HG03039 (cell line): ENCODE results near the gene MLX.
A peak's percentile ranks its signal among the peaks of the same experiment; 100 is the strongest.
"Not testable (repeated sequence)": the region's sequence is repeated elsewhere in the genome, so short reads cannot be mapped to it uniquely, and the experiment has no call there.

Experiments
- ATAC-seq: cut with Tn5 transposase; IDR thresholded peaks from one replicate; pipeline ENCODE4 v1.9.1; 2021; ENCODE audit warnings: mild to moderate bottlenecking, moderate library complexity; ENCODE audit not compliant: unreplicated experiment

MLX gene

GRCh38 chr17:42536048-42536371 is 30.9 kb upstream of the MLX start, which contains the start of gene NAGLU:
Gene NAGLU, plus strand, starts transcription at chr17:42536241. Its CDS starts 32 bp downstream, at chr17:42536273.
- peak; percentile 79 for ATAC-seq

GRCh38 chr17:42536372-42537155 is 30.3 kb upstream of the MLX start:
- peak; percentile 46 for ATAC-seq

- ATAC-seq, result no peak
Observed at GRCh38 chr17:42537156-42537805, 29.6 kb upstream of the MLX start.

DNA sequence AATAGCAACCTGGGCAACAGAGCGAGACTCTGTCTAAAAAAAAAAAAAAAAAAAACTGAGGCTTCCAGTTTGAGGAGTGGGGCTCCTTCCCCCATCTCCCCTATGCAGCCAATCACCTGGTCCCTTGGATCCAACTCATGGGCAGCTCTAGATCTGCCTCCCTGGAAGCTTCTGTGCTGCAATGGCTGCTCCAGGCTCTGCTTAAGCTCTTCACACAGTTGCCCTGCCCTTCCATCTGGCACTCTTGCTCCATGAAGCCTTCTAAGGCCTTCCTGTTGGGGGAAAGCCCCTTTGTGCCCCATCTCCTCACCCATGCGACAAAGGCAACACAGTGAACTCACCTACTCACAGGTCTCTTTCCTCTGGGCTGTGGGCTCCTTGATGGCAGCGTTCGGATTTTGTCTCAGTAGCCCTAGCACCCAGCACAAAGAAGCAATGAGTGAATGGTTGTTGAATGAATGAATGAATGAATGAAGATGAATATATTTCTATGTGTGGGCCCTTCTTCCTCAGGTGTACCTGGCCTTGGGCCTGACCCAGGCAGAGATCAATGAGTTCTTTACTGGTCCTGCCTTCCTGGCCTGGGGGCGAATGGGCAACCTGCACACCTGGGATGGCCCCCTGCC is 29.0 kb upstream of the MLX start:
- no peak for ATAC-seq

- no peak for ATAC-seq
Observed at GRCh38 chr17:42538482-42538881, 28.4 kb upstream of the MLX start.

DNA sequence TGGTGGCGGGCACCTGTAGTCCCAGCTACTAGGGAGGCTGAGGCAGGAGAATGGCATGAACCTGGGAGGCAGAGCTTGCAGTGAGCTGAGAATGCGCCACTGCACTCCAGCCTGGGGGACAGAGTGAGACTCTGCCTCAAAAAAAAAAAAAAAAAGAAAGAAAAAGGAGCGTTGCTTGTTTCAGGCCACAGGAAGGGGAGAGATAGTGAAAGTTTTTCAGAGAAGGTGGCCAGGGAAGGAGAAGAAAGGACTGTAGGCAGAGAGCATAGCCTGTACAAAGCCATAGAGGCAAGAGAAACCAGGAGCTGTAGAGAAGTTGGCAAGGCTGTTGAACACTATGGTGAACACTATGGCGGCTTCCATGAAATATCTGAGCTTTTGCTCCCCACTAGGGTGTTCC is 26.3 kb upstream of the MLX start:
- not testable (repeated sequence) for ATAC-seq

GRCh38 chr17:42541041-42541833 is 25.7 kb upstream of the MLX start:
- ATAC-seq, result no peak

DNA sequence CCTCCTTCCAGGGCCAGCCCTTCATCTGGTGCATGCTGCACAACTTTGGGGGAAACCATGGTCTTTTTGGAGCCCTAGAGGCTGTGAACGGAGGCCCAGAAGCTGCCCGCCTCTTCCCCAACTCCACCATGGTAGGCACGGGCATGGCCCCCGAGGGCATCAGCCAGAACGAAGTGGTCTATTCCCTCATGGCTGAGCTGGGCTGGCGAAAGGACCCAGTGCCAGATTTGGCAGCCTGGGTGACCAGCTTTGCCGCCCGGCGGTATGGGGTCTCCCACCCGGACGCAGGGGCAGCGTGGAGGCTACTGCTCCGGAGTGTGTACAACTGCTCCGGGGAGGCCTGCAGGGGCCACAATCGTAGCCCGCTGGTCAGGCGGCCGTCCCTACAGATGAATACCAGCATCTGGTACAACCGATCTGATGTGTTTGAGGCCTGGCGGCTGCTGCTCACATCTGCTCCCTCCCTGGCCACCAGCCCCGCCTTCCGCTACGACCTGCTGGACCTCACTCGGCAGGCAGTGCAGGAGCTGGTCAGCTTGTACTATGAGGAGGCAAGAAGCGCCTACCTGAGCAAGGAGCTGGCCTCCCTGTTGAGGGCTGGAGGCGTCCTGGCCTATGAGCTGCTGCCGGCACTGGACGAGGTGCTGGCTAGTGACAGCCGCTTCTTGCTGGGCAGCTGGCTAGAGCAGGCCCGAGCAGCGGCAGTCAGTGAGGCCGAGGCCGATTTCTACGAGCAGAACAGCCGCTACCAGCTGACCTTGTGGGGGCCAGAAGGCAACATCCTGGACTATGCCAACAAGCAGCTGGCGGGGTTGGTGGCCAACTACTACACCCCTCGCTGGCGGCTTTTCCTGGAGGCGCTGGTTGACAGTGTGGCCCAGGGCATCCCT is 23.5 kb upstream of the MLX start:
- no peak for ATAC-seq

- no peak for ATAC-seq
Observed at GRCh38 chr17:42544874-42545283, 22.0 kb upstream of the MLX start.

GRCh38 chr17:42545755-42546505 is 21.0 kb upstream of the MLX start:
- ATAC-seq, result not testable (repeated sequence)

- ATAC-seq, result no peak
Observed at GRCh38 chr17:42547001-42547461, 19.9 kb upstream of the MLX start.

GRCh38 chr17:42547698-42548069 is 19.2 kb upstream of the MLX start:
- no peak for ATAC-seq

GRCh38 chr17:42548070-42548837 is 18.6 kb upstream of the MLX start:
- ATAC-seq, result no peak

- ATAC-seq, result no peak
Observed at GRCh38 chr17:42548993-42549755, 17.7 kb upstream of the MLX start.

- not testable (repeated sequence) for ATAC-seq
Observed at GRCh38 chr17:42552736-42553135, 14.2 kb upstream of the MLX start, which contains the start of gene HSD17B1. Gene HSD17B1, plus strand, starts transcription at chr17:42552923. Its CDS starts 11 bp downstream, at chr17:42552934.

GRCh38 chr17:42553161-42553818 is 13.6 kb upstream of the MLX start:
- no peak for ATAC-seq

GRCh38 chr17:42553866-42554249 is 13.0 kb upstream of the MLX start:
- no peak for ATAC-seq
